K562 (cell line): ENCODE data around the gene LENEP. TPM values are rescaled to one million over a fixed set of nuclear protein-coding genes. Genes with fewer than 3 reads are reported as not detected.

Experiments used
- ATF3 ChIP-seq, 2 experiments: fragments of 450-650 bp in 1 of 2; sonication (generic) in 1 of 2; formaldehyde crosslinking in 1 of 2; IDR thresholded peaks in 1 of 2; conservative IDR thresholded peaks in 1 of 2; 2 replicates each; pipeline versions ENCODE4 v1.6.1 to v1.8.1; 2016 to 2023; ENCODE audit warnings: mild to moderate bottlenecking in 2 of 2, moderate library complexity in 2 of 2, inconsistent platforms in 1 of 2, missing genetic modification reagents in 1 of 2
- CLOCK ChIP-seq: fragments of 250-450 bp; sonication (Bioruptor Pico); IDR thresholded peaks from 2 replicates; pipeline ENCODE4 v1.4.0; 2020; ENCODE audit warnings: mild to moderate bottlenecking, moderate library complexity, borderline replicate concordance
- FOSL1 ChIP-seq: fragments of 200-800 bp; sonication (Bioruptor generic); conservative IDR thresholded peaks from 2 replicates; pipeline ENCODE4 v1.6.1; 2016; ENCODE audit warnings: missing genetic modification characterization, missing compliant biosample characterization
- LEF1 ChIP-seq: fragments of 450-650 bp; IDR thresholded peaks from 2 replicates; pipeline ENCODE4 v1.6.1; 2016; ENCODE audit warnings: mild to moderate bottlenecking
- MTA2 ChIP-seq: fragments of 450-650 bp; IDR thresholded peaks from 2 replicates; pipeline ENCODE4 v1.6.1; 2016; ENCODE audit warnings: low read depth
- NFE2 ChIP-seq: IDR thresholded peaks from 2 replicates; pipeline ENCODE4 v1.6.1; 2014; ENCODE audit warnings: antibody characterized with exemption, low read depth
- SIRT6 ChIP-seq: IDR thresholded peaks from one replicate; pipeline ENCODE4 v1.6.1; 2012; ENCODE audit warnings: low read depth, mild to moderate bottlenecking, control low read depth, inconsistent platforms, low read length, moderate library complexity
- ZBTB1 ChIP-seq: sonication (generic); formaldehyde crosslinking; IDR thresholded peaks from 2 replicates; pipeline ENCODE4 v1.8.1; 2023; ENCODE audit warnings: missing genetic modification reagents, low read depth, mild to moderate bottlenecking, borderline replicate concordance
- ZBTB11 ChIP-seq, 3 experiments: fragments of 200-800 bp in 1 of 3; fragments of 250-450 bp in 1 of 3; fragments of 450-650 bp in 1 of 3; sonication (Bioruptor Pico) in 1 of 3; sonication (Bioruptor generic) in 1 of 3; formaldehyde crosslinking in 1 of 3; IDR thresholded peaks; 2 replicates each; pipeline versions ENCODE4 v1.6.1 to v1.8.0; 2016 to 2022; ENCODE audit warnings: mild to moderate bottlenecking in 2 of 3, missing genetic modification characterization in 2 of 3, missing compliant biosample characterization in 1 of 3, moderate library complexity in 1 of 3
- ZKSCAN3 ChIP-seq: fragments of 250-450 bp; sonication (Bioruptor Pico); IDR thresholded peaks from 2 replicates; pipeline ENCODE4 v1.4.0; 2020
- ZNF444 ChIP-seq: fragments of 250-450 bp; sonication (Bioruptor Pico); IDR thresholded peaks from 2 replicates; pipeline ENCODE4 v1.4.0; 2020; ENCODE audit warnings: mild to moderate bottlenecking, moderate library complexity
- ZNF518B ChIP-seq: fragments of 250-450 bp; sonication (Bioruptor Pico); IDR thresholded peaks from 2 replicates; pipeline ENCODE4 v1.5.0; 2021; ENCODE audit warnings: mild to moderate bottlenecking, moderate library complexity
- polyA plus RNA-seq, 8 experiments: library from polyadenylated mRNA; depleted of rRNA in 4 of 8; stranded (reverse) in 5 of 8; unstranded in 3 of 8; fragments of >200 nt; fragmentation: Nextera tagmentation in 2 of 8; fragmentation: Illumina TruSeq in 1 of 8; extraction: Ambion mirVana in 2 of 8; extraction: Trizol in 1 of 8; gene quantifications; 2 replicates each; pipeline versions ENCODE4 v1.2.1 to v1.2.3, GENCODE V29; 2011 to 2014; ENCODE audit warnings: inconsistent platforms in 1 of 8, missing spikeins in 1 of 8
- total RNA-seq, 7 experiments: library from RNA; depleted of rRNA in 6 of 7; stranded (reverse); fragments of >200 nt in 6 of 7; fragmentation: Illumina TruSeq in 2 of 7; extraction: Trizol in 2 of 7; gene quantifications; 2 replicates each; pipeline versions ENCODE4 v1.2.1 to v1.2.3, GENCODE V29; 2011 to 2021; ENCODE audit warnings: low replicate concordance in 1 of 7

LENEP gene
- total and polyA plus RNA-seq, 9 of the 15 experiments (the other 6 are each of a cell fraction or from before 2014, with no cell fraction given) = 0.23 to 0.87 (median 0.67) TPM; not detected in 5

GRCh38 chr1:154970631-154971340 lies 22.6 kb upstream of the LENEP start, which contains the start of gene SHC1 (continued):
- TF ChIP-seq CLOCK (CRISPR knock-in tag) (no peak), FOSL1 (tag) (peak; percentile 73), ATF3 (IDR thresholded peaks at IDR 0.05) (peak; percentile 75), ATF3 (CRISPR knock-in tag; conservative IDR thresholded peaks at IDR 0.05) (no peak), NFE2 (peak; percentile 91), LEF1 (peak; percentile 47; the same call in 1 of the 2 replicates), ZNF444 (CRISPR knock-in tag) (no peak), ZBTB11 (CRISPR knock-in tag; IDR thresholded peaks at IDR 0.05) (peak in 1 of 3 experiments; percentile 62; a peak in 2 of 6 replicates), ZNF518B (no peak), MTA2 (0 out of 2 replicates have a peak, but pooled peaks have one; percentile 19), ZKSCAN3 (CRISPR knock-in tag) (no peak), ZBTB1 (CRISPR knock-in tag) (no peak), SIRT6 (no peak)
